Measurements from ENCODE around the gene POTEB3.
"Not testable (repeated sequence)": the region's sequence is repeated elsewhere in the genome, so short reads cannot be mapped to it uniquely, and the experiment has no call there.

DNA sequence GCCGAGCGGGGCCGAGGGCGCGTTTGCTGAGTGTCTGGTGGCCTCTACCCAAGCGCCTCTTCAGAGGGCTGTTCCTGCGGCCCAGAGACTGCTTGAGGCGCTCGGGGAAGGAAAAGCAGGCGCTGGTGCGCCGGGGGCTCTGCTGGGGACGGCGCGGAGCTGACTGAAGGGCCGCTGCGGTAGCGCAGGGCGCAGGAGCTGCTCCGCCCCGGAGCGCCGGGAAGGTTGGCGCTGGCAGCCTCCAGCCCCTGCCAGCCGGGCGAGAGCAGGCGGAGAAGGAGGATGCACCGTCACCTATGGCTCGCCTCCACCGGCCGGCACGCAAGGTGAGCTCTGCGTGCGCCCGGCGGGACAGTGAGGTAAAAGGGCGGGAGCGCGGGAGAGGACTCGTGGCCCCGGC lies 11.2 kb upstream of the POTEB3 start:
- TF ChIP-seq, protein P1, sequence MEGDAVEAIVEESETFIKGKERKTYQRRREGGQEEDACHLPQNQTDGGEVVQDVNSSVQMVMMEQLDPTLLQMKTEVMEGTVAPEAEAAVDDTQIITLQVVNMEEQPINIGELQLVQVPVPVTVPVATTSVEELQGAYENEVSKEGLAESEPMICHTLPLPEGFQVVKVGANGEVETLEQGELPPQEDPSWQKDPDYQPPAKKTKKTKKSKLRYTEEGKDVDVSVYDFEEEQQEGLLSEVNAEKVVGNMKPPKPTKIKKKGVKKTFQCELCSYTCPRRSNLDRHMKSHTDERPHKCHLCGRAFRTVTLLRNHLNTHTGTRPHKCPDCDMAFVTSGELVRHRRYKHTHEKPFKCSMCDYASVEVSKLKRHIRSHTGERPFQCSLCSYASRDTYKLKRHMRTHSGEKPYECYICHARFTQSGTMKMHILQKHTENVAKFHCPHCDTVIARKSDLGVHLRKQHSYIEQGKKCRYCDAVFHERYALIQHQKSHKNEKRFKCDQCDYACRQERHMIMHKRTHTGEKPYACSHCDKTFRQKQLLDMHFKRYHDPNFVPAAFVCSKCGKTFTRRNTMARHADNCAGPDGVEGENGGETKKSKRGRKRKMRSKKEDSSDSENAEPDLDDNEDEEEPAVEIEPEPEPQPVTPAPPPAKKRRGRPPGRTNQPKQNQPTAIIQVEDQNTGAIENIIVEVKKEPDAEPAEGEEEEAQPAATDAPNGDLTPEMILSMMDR (conservative IDR thresholded peaks at IDR 0.05) = not testable (repeated sequence)
- not testable (repeated sequence) for TF ChIP-seq ZFX (IDR thresholded peaks at IDR 0.05)
